ENCODE data around the gene ADGRG6.

DNA sequence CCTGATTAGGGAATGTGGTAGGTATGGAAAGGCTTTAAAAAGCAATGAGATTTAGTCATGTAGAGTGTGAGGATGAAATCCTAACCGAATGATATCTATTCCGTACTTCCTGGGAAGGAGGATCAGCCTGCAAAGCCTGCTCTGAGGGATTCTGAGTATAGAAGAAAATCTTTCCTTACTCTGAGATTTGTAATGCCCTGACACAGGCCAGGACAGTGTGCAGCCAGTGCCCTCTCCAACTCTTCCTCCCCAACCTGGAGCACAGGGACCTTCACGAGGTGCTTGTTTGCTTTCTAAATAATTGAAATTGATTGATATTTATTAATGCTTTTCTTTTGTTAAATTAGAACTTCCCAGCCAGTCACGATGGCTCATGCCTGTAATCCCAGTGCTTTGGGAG, 131.6 kb downstream of the ADGRG6 start:
- TF ChIP-seq POLR2A (IDR thresholded peaks at IDR 0.05; ENCODE audit: low read length) (no peak), GATA1 (IDR thresholded peaks at IDR 0.05; ENCODE audit: low read depth, low read length) (no peak)
